PFSK-1 (cell line): ENCODE data around the gene CACNA1H.

Experiments
- POLR2AphosphoS5 ChIP-seq: IDR thresholded peaks from 2 replicates; pipeline ENCODE4 v1.6.1; 2012; ENCODE audit warnings: low read depth, mild to moderate bottlenecking, control low read depth, low read length, moderate library complexity
- SIN3A ChIP-seq: IDR thresholded peaks from 2 replicates; pipeline ENCODE4 v1.6.1; 2012; ENCODE audit warnings: mild to moderate bottlenecking, low read length, moderate library complexity, borderline replicate concordance; ENCODE audit not compliant: insufficient read depth
- TAF1 ChIP-seq: IDR thresholded peaks from 2 replicates; pipeline ENCODE4 v1.6.1; 2012; ENCODE audit warnings: low read length, control low read depth, borderline replicate concordance; ENCODE audit not compliant: insufficient read depth

- no peak for TF ChIP-seq POLR2AphosphoS5
- no peak for TF ChIP-seq TAF1
- TF ChIP-seq SIN3A: no peak
Observed at GRCh38 chr16:1158456-1159324, 5.8 kb downstream of the CACNA1H start.
